HepG2 (cell line): ENCODE data around the gene ZNF134. TPM values are rescaled to one million over a fixed set of nuclear protein-coding genes. Genes with fewer than 3 reads are reported as not detected.

Source experiments
- AKAP8 ChIP-seq: sonication (generic); formaldehyde crosslinking; IDR thresholded peaks from 2 replicates; pipeline ENCODE4 v1.5.1; 2020; ENCODE audit warnings: mild to moderate bottlenecking, missing genetic modification reagents
- CBFB ChIP-seq: sonication (generic); formaldehyde crosslinking; IDR thresholded peaks from 2 replicates; pipeline ENCODE4 v1.4.0; 2020; ENCODE audit warnings: missing genetic modification reagents
- HOXA3 ChIP-seq: sonication (generic); formaldehyde crosslinking; IDR thresholded peaks from 2 replicates; pipeline ENCODE4 v1.5.0; 2020; ENCODE audit warnings: missing genetic modification reagents
- MAFK ChIP-seq, 2 experiments: IDR thresholded peaks in 1 of 2; conservative IDR thresholded peaks in 1 of 2; 2 replicates each; pipeline ENCODE4 v1.6.1; 2011; ENCODE audit warnings: improper control_type of control experiment in 2 of 2, low read length in 2 of 2
- POGK ChIP-seq: sonication (generic); formaldehyde crosslinking; conservative IDR thresholded peaks from 2 replicates; pipeline ENCODE4 v1.8.0; 2022; ENCODE audit warnings: mild to moderate bottlenecking, moderate library complexity, missing genetic modification reagents
- UBTF ChIP-seq: sonication (generic); formaldehyde crosslinking; IDR thresholded peaks from 2 replicates; pipeline ENCODE4 v1.4.0; 2020; ENCODE audit warnings: mild to moderate bottlenecking, missing genetic modification reagents
- ZBTB7B ChIP-seq: sonication (generic); formaldehyde crosslinking; IDR thresholded peaks from 2 replicates; pipeline ENCODE4 v1.4.0; 2020; ENCODE audit warnings: missing genetic modification reagents
- ZNF180 ChIP-seq: sonication (generic); formaldehyde crosslinking; IDR thresholded peaks from 2 replicates; pipeline ENCODE4 v1.4.0; 2020; ENCODE audit warnings: low read depth, missing genetic modification reagents, borderline replicate concordance
- ZNF570 ChIP-seq: sonication (generic); formaldehyde crosslinking; IDR thresholded peaks from 2 replicates; pipeline ENCODE4 v1.4.0; 2020; ENCODE audit warnings: mild to moderate bottlenecking, missing genetic modification reagents, borderline replicate concordance
- ZSCAN30 ChIP-seq: sonication (generic); formaldehyde crosslinking; IDR thresholded peaks from 2 replicates; pipeline ENCODE4 v1.5.0; 2020; ENCODE audit warnings: mild to moderate bottlenecking, missing genetic modification reagents
- polyA plus RNA-seq, 8 experiments: library from polyadenylated mRNA; depleted of rRNA in 3 of 8; stranded (reverse) in 7 of 8; unstranded in 1 of 8; fragments of >200 nt; fragmentation: Illumina TruSeq in 4 of 8; extraction: Trizol in 4 of 8; gene quantifications; 2 replicates each; pipeline versions ENCODE4 v1.2.1 to v1.2.3, GENCODE V29; 2011 to 2016; ENCODE audit warnings: low read depth in 4 of 8, missing spikeins in 1 of 8, mixed read lengths in 1 of 8; ENCODE audit not compliant: insufficient read depth in 1 of 8
- total RNA-seq, 5 experiments: library from RNA; depleted of rRNA; stranded (reverse); fragments of >200 nt; fragmentation: Illumina TruSeq; extraction: Trizol; gene quantifications; 2 replicates each; pipeline ENCODE4 v1.2.3, GENCODE V29; 2016; ENCODE audit warnings: low read depth in 1 of 5
- TF ChIP-seq, protein P1 (sequence below), 2 experiments: fragments of 450-650 bp in 1 of 2; sonication (generic) in 1 of 2; formaldehyde crosslinking in 1 of 2; IDR thresholded peaks; 2 replicates each; pipeline versions ENCODE4 v1.6.1 to v1.8.0; 2016 to 2022; ENCODE audit warnings: antibody characterized with exemption in 1 of 2, mild to moderate bottlenecking in 1 of 2, missing genetic modification reagents in 1 of 2
- TF ChIP-seq, protein P2 (sequence below): sonication (generic); formaldehyde crosslinking; IDR thresholded peaks from 2 replicates; pipeline ENCODE4 v1.4.0; 2020; ENCODE audit warnings: mild to moderate bottlenecking, missing genetic modification reagents, borderline replicate concordance

Gene ZNF134
- total and polyA plus RNA-seq, 2 of the 13 experiments (the other 11 are each of a cell fraction or from before 2014, with no cell fraction given): 6.8 to 17.1 TPM

- TF ChIP-seq, protein P1, sequence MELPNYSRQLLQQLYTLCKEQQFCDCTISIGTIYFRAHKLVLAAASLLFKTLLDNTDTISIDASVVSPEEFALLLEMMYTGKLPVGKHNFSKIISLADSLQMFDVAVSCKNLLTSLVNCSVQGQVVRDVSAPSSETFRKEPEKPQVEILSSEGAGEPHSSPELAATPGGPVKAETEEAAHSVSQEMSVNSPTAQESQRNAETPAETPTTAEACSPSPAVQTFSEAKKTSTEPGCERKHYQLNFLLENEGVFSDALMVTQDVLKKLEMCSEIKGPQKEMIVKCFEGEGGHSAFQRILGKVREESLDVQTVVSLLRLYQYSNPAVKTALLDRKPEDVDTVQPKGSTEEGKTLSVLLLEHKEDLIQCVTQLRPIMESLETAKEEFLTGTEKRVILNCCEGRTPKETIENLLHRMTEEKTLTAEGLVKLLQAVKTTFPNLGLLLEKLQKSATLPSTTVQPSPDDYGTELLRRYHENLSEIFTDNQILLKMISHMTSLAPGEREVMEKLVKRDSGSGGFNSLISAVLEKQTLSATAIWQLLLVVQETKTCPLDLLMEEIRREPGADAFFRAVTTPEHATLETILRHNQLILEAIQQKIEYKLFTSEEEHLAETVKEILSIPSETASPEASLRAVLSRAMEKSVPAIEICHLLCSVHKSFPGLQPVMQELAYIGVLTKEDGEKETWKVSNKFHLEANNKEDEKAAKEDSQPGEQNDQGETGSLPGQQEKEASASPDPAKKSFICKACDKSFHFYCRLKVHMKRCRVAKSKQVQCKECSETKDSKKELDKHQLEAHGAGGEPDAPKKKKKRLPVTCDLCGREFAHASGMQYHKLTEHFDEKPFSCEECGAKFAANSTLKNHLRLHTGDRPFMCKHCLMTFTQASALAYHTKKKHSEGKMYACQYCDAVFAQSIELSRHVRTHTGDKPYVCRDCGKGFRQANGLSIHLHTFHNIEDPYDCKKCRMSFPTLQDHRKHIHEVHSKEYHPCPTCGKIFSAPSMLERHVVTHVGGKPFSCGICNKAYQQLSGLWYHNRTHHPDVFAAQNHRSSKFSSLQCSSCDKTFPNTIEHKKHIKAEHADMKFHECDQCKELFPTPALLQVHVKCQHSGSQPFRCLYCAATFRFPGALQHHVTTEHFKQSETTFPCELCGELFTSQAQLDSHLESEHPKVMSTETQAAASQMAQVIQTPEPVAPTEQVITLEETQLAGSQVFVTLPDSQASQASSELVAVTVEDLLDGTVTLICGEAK (IDR thresholded peaks at IDR 0.05): peak; percentile 50; the same call in 1 of the 2 replicates
- TF ChIP-seq, protein P1 (CRISPR knock-in tag; IDR thresholded peaks at IDR 0.05): no peak
- TF ChIP-seq ZBTB7B (CRISPR knock-in tag) (no peak), ZNF180 (no peak), HOXA3 (CRISPR knock-in tag) (peak; percentile 72), ZNF570 (CRISPR knock-in tag) (no peak), UBTF (CRISPR knock-in tag) (peak; percentile 67; the same call in 1 of the 2 replicates), MAFK (conservative IDR thresholded peaks at IDR 0.05 in 1 of 2, IDR thresholded peaks at IDR 0.05 in 1 of 2; ENCODE audit: low read length in 2 of 2) (no peak), ZSCAN30 (CRISPR knock-in tag) (0 out of 2 replicates have a peak, but pooled peaks have one; percentile 70), POGK (CRISPR knock-in tag) (0 out of 2 replicates have a peak, but pooled peaks have one; percentile 75), CBFB (CRISPR knock-in tag) (no peak), AKAP8 (no peak)
- TF ChIP-seq, protein P2, sequence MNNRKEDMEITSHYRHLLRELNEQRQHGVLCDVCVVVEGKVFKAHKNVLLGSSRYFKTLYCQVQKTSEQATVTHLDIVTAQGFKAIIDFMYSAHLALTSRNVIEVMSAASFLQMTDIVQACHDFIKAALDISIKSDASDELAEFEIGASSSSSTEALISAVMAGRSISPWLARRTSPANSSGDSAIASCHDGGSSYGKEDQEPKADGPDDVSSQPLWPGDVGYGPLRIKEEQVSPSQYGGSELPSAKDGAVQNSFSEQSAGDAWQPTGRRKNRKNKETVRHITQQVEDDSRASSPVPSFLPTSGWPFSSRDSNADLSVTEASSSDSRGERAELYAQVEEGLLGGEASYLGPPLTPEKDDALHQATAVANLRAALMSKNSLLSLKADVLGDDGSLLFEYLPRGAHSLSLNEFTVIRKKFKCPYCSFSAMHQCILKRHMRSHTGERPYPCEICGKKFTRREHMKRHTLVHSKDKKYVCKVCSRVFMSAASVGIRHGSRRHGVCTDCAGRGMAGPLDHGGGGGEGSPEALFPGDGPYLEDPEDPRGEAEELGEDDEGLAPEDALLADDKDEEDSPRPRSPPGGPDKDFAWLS (CRISPR knock-in tag): no peak
These were observed 35.4 kb upstream of the ZNF134 start, which contains the start of gene ZNF416 (continued) for GRCh38 chr19:57578487-57579205.
